ENCODE measurements around the gene CTCFL. TPM values are rescaled to one million over a fixed set of nuclear protein-coding genes. Genes with fewer than 3 reads are reported as not detected.

The CTCFL gene
- total and polyA plus RNA-seq, 2 of the 8 experiments (the other 6 are each of a cell fraction or from before 2014, with no cell fraction given): 0.30 to 0.80 TPM

- CTCF ChIA-PET (ENCODE audit: partially characterized antibody): interaction anchor here (1.1 to 3.5 kb wide), 4 partner anchors 10 to 82 kb away, joined by 3 to 17 read pairs (median 4); no protein-coding TSS in a partner anchor
- Histone ChIP-seq H2BK15ac (ENCODE audit: low read length) (no peak overlapping the region), H3K27ac (ENCODE audit: low read depth, low read length) (no peak overlapping the region)
These were observed 41.5 kb downstream of the CTCFL start for GRCh38 chr20:57483287-57484050.

More at GRCh38 chr20:57483287-57484050, 41.5 kb downstream of the CTCFL start:
- H2AK5ac ChIP-seq (ENCODE audit: low read depth, low read length): no peak overlapping the region
- TF ChIP-seq SIX5 (IDR thresholded peaks at IDR 0.05; ENCODE audit: low read depth, low read length) (no peak), TBP (IDR thresholded peaks at IDR 0.05; ENCODE audit: low read depth, low read length) (no peak), RBBP5 (IDR thresholded peaks at IDR 0.05; ENCODE audit: borderline replicate concordance, low read depth, low read length) (no peak), MAX (IDR thresholded peaks at IDR 0.05) (no peak), CEBPB (IDR thresholded peaks at IDR 0.05; ENCODE audit: low read depth, low read length) (no peak), TEAD4 (IDR thresholded peaks at IDR 0.05; ENCODE audit: low read depth, low read length) (no peak), CBX8 (IDR thresholded peaks at IDR 0.05; ENCODE audit: borderline replicate concordance, low read depth, low read length) (no peak), CTBP2 (IDR thresholded peaks at IDR 0.05; ENCODE audit: borderline replicate concordance, insufficient read depth, insufficient read length, low read length) (no peak)
- H2AFZ ChIP-seq (ENCODE audit: low read length): no peak overlapping the region
- no peak overlapping the region for H4K8ac ChIP-seq (ENCODE audit: extremely low read depth, insufficient read depth, low read length)
- no peaks in the 10 kb centered on the region; a peak in 1 of 7 replicates for H3K27me3 ChIP-seq (replicated peaks in 1 of 4; ENCODE audit: control insufficient read depth in 3 of 4, extremely low read depth in 1 of 4, insufficient read depth in 3 of 4, low read length in 3 of 4)
- POLR2A ChIA-PET (ENCODE audit: partially characterized antibody): interaction anchor here (1.0 kb wide), 1 partner anchor 9 kb away, joined by 3 read pairs; no protein-coding TSS in a partner anchor
- H3K4me2 ChIP-seq (ENCODE audit: insufficient read depth in 1 of 2, low read depth in 2 of 2, low read length in 2 of 2): no peak overlapping the region
- no peak for DNase-seq (ENCODE audit: low read depth in 1 of 2, low spot score in 2 of 2)
- H2BK5ac ChIP-seq (ENCODE audit: low read depth, low read length): no peak overlapping the region
- H3K9ac ChIP-seq (replicated peaks in 1 of 4; ENCODE audit: extremely low read depth in 1 of 4, low read depth in 3 of 4, low read length in 3 of 4): no peak overlapping the region
- H2BK20ac ChIP-seq (ENCODE audit: low read length): no peak overlapping the region
- no peak overlapping the region for H3K56ac ChIP-seq (replicated peaks; ENCODE audit: insufficient read length, low read depth, low read length)
- no peak overlapping the region for H4K91ac ChIP-seq (replicated peaks; ENCODE audit: insufficient read length, low read length)
- H3K23ac ChIP-seq (ENCODE audit: insufficient read length): no peak overlapping the region
- no peak overlapping the region for H2BK120ac ChIP-seq (replicated peaks; ENCODE audit: low read depth, low read length)
- H3K4ac ChIP-seq (replicated peaks; ENCODE audit: insufficient read length, low read depth, low read length): no peak overlapping the region
- no peak overlapping the region for H4K5ac ChIP-seq (ENCODE audit: insufficient read length, low read depth, low read length)
- H3K14ac ChIP-seq (ENCODE audit: insufficient read length): no peak overlapping the region
- H3K36me3 ChIP-seq (ENCODE audit: control insufficient read depth in 2 of 4, insufficient read depth in 4 of 4, low read length in 3 of 4): no peaks in the 10 kb centered on the region
- no peak for FAIRE-seq
- no peaks in the 10 kb centered on the region for H3K23me2 ChIP-seq (ENCODE audit: low read depth, low read length)
- no peak overlapping the region for H2BK12ac ChIP-seq (ENCODE audit: low read depth, low read length)
- H3K18ac ChIP-seq (ENCODE audit: extremely low read depth, low read length): peak overlapping the region; percentile 9; the same call in 1 of the 2 replicates
- peaks cover 9 to 16% (median 13%) of the 10 kb centered on the region in 4 experiments for H3K4me1 ChIP-seq (replicated peaks in 1 of 4; ENCODE audit: control insufficient read depth in 3 of 4, insufficient read depth in 4 of 4, low read length in 3 of 4)
- no peak overlapping the region for H3K4me3 ChIP-seq (ENCODE audit: extremely low read depth in 1 of 4, insufficient read depth in 2 of 4, low read depth in 3 of 4, low read length in 4 of 4)
- H3K79me2 ChIP-seq (ENCODE audit: control insufficient read depth in 1 of 2, insufficient read depth in 2 of 2, low read length in 2 of 2): no peaks in the 10 kb centered on the region
- H3K79me1 ChIP-seq (ENCODE audit: low read depth, low read length): no peaks in the 10 kb centered on the region
- no peaks in the 10 kb centered on the region for H3K9me3 ChIP-seq (ENCODE audit: insufficient read depth in 2 of 2, low read depth in 1 of 2, low read length in 1 of 2)
- WGBS, 2 experiments (ENCODE audit: extremely low coverage in 1 of 2, insufficient coverage in 1 of 2, insufficient read length in 1 of 2, insufficient replicate concordance in 2 of 2, low coverage in 1 of 2, low lambda C conversion rate in 2 of 2, missing lambda C conversion rate in 1 of 2): 89% methylated on average over 19 of the region's 19 CpGs; no CpG with 5 or more reads in 1 of the 2 experiments
- no peaks in the 10 kb centered on the region for H4K20me1 ChIP-seq (replicated peaks in 1 of 2; ENCODE audit: control insufficient read depth in 1 of 2, insufficient read depth in 2 of 2, low read length in 2 of 2)

All from H1 (cell line).